BLaER1 treated with 17β-estradiol and CSF1 and Interleukin-3, amounts not matched to agents 10 nM and 100 nM (cell line): ENCODE results near the gene CSPG4.
"Not testable (repeated sequence)": the region's sequence is repeated elsewhere in the genome, so short reads cannot be mapped to it uniquely, and the experiment has no call there.

Experiments
- H3K27ac ChIP-seq, 11 experiments: shearing (Covaris generic); formaldehyde crosslinking; 2 replicates each; pipeline ENCODE4 v1.8.1; 2022
- H3K27me3 ChIP-seq, 11 experiments: shearing (Covaris generic); formaldehyde crosslinking; 2 replicates each; pipeline ENCODE4 v1.8.1; 2022
- H3K36me3 ChIP-seq, 11 experiments: shearing (Covaris generic); formaldehyde crosslinking; 2 replicates each; pipeline ENCODE4 v1.8.1; 2022
- H3K4me1 ChIP-seq, 10 experiments: shearing (Covaris generic); formaldehyde crosslinking; 2 replicates each; pipeline ENCODE4 v1.8.1; 2022
- H3K4me2 ChIP-seq, 11 experiments: shearing (Covaris generic); formaldehyde crosslinking; 2 replicates each; pipeline ENCODE4 v1.8.1; 2022
- H3K4me3 ChIP-seq, 10 experiments: shearing (Covaris generic); formaldehyde crosslinking; 2 replicates each; pipeline ENCODE4 v1.8.1; 2022
- H3K9ac ChIP-seq, 11 experiments: shearing (Covaris generic); formaldehyde crosslinking; 2 replicates each; pipeline ENCODE4 v1.8.1; 2022
- H3K9me3 ChIP-seq, 11 experiments: shearing (Covaris generic); formaldehyde crosslinking; replicated peaks in 1 of 11; 2 replicates each; pipeline ENCODE4 v1.8.1; 2022
- H4K20me1 ChIP-seq, 11 experiments: shearing (Covaris generic); formaldehyde crosslinking; 2 replicates each; pipeline ENCODE4 v1.8.1; 2022
- Cebpa-rat ChIP-seq, 11 experiments: shearing (Covaris generic); IDR thresholded peaks; 2 replicates each; pipeline ENCODE4 v1.8.1; 2022

CSPG4 gene

DNA sequence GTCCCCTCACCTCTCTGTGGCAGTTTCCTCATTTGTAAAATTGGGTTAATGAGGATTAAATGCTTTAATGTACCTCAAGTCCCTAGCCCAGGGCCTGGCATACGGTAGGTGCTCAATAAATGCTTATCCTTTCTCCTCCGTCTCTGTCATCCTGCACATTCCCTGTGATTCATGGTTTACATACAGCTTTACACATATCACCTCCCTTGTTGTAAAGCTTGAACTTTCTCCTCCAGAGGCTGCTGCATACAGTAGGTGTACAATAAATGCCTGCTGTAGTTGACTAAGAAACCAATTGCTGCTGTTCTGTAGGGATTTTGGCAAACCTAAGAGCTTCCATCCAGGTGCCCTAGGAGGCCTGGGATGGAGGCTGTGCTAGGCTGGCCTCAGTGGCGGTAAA lies 1.5 kb upstream of the CSPG4 start:
- H4K20me1 ChIP-seq, result no peaks in the 10 kb centered on the region
- no peaks in the 10 kb centered on the region for H3K9me3 ChIP-seq
- peaks cover 15 to 22% (median 18%) of the 10 kb centered on the region in 11 experiments for H3K27me3 ChIP-seq
- peaks cover 10 to 40% (median 17%) of the 10 kb centered on the region in 10 experiments for H3K4me1 ChIP-seq
- H3K36me3 ChIP-seq, result no peaks in the 10 kb centered on the region
- TF ChIP-seq Cebpa-rat (IDR thresholded peaks at IDR 0.05), result no peak
- no peak overlapping the region for H3K27ac ChIP-seq
- H3K4me3 ChIP-seq, result no peak overlapping the region
- H3K9ac ChIP-seq, result no peak overlapping the region
- no peak overlapping the region for H3K4me2 ChIP-seq

DNA sequence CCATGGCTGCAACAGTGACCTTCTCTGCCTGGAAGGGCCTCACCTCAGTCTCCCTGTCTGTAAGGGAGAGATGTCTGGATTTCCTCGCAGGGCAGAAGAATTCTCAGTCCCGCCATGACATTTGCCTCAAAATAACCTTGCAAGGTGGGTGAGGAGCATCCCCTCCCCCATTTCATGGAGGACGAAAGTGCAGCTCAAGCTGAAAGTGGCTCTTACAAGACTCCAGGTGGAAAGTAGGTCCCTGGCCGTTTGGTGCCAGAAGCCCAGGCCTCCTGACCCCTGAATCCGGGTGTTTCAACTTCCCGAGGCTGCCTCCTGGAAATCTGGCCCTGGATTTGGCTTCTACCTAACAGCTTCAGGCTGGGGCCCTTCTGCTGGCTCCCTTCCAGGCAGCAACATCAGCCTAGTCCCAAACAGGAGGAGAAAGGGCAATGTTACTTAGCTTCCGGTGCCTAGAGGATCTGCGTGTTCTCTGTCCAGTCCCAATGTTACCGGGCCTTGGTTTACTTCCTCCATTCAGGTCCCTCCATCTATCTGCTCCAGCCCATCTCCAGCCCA lies 769 bp upstream of the CSPG4 start:
- Histone ChIP-seq H3K4me1 (peaks cover 18 to 43% (median 25%) of the 10 kb centered on the region in 10 experiments), H3K4me3 (no peak overlapping the region), H3K9ac (no peak overlapping the region; a peak in 1 of 22 replicates), H3K27me3 (peaks cover 15 to 22% (median 18%) of the 10 kb centered on the region in 11 experiments), H3K36me3 (no peaks in the 10 kb centered on the region), H4K20me1 (no peaks in the 10 kb centered on the region), H3K4me2 (peak overlapping the region in 9 of 11 experiments; percentile 16 to 56 (median 50); a peak in 8 of 22 replicates), H3K27ac (no peak overlapping the region), H3K9me3 (no peaks in the 10 kb centered on the region)
- no peak for TF ChIP-seq Cebpa-rat (IDR thresholded peaks at IDR 0.05)

DNA sequence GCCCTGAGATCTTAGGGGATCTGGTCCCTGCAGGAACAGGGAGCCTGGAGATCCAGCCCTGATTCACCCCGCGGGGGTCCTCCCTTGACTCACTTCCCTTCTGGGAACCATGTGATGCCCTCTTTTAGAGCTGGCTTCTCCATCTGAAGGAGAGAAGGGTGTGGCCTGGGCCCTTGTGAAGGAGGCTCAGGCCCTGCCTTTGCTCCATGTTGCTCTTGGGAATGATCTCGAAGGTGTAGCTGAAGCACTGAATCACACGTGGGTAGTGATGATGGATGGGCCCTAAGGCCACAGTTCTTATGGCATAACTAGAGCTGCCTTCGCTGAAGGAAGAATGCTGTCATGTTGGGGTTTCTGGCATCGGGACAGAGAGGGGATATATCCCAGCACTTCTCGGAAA lies 1.2 kb downstream of the CSPG4 start:
- H3K4me2 ChIP-seq, result peak overlapping the region in 6 of 11 experiments; percentile 44 to 67 (median 59); a peak in 10 of 22 replicates
- peaks cover 15 to 22% (median 18%) of the 10 kb centered on the region in 11 experiments for H3K27me3 ChIP-seq
- not testable (repeated sequence) for H4K20me1 ChIP-seq, H3K9me3 ChIP-seq, H3K9ac ChIP-seq, H3K4me3 ChIP-seq, H3K36me3 ChIP-seq, H3K27ac ChIP-seq
- H3K4me1 ChIP-seq, result peaks cover 32 to 46% (median 35%) of the 10 kb centered on the region in 10 experiments

DNA sequence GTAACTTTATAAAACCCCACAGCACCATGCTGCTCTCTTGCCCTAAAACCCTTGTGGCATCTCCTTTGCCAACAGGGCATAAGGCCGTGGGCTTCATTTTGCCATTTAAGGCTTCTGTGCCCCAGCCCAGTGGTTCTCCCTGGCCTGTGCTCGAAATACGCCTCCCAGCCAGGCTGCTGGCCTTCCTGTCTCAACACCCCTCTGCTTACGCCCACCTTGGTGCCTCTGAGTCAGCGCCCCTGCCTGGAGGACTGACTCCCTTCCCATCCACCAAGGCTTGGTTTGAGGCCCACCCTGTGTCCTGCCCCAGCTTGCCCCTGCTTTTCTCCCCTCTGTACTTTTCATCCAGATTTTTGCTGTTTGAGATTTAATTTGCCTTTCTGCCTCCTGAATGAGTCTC lies 1.8 kb downstream of the CSPG4 start:
- not testable (repeated sequence) for H4K20me1 ChIP-seq, H3K4me3 ChIP-seq, H3K27ac ChIP-seq, H3K36me3 ChIP-seq, H3K9me3 ChIP-seq, H3K4me2 ChIP-seq, H3K9ac ChIP-seq
- peaks cover 15 to 22% (median 18%) of the 10 kb centered on the region in 11 experiments for H3K27me3 ChIP-seq
- H3K4me1 ChIP-seq, result peaks cover 38 to 52% (median 41%) of the 10 kb centered on the region in 10 experiments

DNA sequence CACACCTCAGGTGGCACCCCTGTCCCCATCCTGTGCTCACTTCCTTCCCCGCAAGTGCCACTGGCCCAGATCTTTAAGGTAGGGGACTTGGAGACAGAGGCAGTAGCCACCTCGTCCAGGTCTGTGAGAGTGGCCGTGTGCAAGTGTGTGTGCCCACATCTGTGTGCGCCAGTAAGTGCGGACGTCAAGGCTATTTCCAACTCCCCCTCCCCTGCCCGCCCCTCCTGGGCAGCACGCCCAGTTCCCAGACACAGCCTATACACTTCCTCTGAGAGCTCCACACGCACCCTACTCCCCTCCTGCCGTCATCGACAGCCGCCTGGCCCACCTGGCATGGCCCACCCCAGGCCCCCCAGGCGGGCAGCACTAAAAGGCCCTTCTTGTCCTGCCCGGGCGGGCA lies 3.2 kb downstream of the CSPG4 start:
- not testable (repeated sequence) for H3K4me3 ChIP-seq, H4K20me1 ChIP-seq, H3K27ac ChIP-seq, H3K9me3 ChIP-seq, H3K36me3 ChIP-seq, H3K9ac ChIP-seq
- Histone ChIP-seq H3K27me3 (peaks cover 15 to 22% (median 18%) of the 10 kb centered on the region in 11 experiments), H3K4me1 (peaks cover 46 to 66% (median 56%) of the 10 kb centered on the region in 10 experiments), H3K4me2 (peak overlapping the region; percentile 35 to 60 (median 50); a peak in 21 of 22 replicates)

DNA sequence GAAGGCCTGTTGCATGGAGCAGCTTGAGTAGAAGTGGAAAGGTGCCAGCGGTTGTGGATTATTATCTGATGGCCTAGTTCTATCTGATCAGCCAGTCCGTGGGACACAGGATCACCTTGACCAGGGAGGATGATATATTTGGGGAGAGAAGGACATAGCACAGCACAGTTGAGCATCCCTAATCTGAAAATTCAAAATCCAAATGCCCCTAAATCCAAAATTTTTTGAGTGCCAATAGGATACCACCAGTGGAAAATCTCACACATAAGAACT lies 6.0 kb downstream of the CSPG4 start:
- no peaks in the 10 kb centered on the region for H3K27me3 ChIP-seq
- peak overlapping the region; percentile 62 to 89 (median 77); a peak in 20 of 22 replicates for H3K4me2 ChIP-seq
- no peak for TF ChIP-seq Cebpa-rat (IDR thresholded peaks at IDR 0.05)

DNA sequence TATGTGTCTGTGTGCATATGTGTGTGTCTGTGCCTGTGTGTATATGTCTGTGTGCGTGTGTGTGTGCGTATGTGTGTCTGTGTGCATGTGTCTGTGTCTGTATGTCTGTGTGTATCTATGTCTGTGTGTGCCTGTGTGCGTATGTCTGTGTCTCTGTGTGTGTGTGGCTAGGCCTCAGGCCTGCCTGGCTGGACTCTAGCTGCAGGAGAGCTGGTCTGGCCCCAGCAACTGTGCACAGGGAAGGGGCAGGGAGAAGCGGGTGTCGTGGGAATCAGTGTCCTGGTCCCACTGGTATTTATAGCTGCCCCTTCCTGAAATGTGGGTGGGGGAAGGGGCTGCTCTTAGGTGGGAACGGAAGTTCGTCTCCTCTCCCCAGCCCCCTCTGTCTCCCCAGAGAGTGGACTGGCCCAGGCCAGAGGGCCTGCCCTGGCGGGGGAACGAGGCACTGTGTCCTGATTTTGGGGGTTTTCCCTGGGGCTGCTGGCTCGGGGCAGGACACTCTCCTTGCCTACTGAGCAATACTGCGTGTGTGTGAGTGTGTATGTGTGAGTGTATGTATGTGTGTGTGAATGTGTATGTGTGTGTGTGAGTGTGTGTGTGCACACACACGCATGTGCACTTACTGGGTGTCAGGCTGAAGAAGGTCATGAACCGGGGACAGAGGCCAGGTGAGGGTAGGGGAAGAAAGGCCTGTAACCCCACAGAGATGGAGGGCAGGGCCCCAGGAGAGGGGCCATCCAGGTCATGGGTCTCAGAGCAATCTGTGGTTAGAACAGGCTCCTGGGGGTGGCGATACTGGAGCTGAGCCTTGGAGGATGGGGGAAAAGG lies 6.6 kb downstream of the CSPG4 start:
- Histone ChIP-seq H3K9me3 (no peaks in the 10 kb centered on the region), H3K4me2 (peak overlapping the region; percentile 62 to 89 (median 77)), H3K27me3 (no peaks in the 10 kb centered on the region)

More for the DNA sequence above, 6.0 kb downstream of the CSPG4 start:
- H3K9me3 ChIP-seq, result no peaks in the 10 kb centered on the region
- H3K4me1 ChIP-seq, result peaks cover 51 to 73% (median 68%) of the 10 kb centered on the region in 10 experiments
- H3K4me3 ChIP-seq, result no peak overlapping the region
- peak overlapping the region in 3 of 11 experiments; percentile 47 to 70 (median 56); a peak in 2 of 22 replicates for H3K9ac ChIP-seq
- H3K27ac ChIP-seq, result peak overlapping the region in 5 of 11 experiments; percentile 54 to 88 (median 84); a peak in 5 of 22 replicates
- H3K36me3 ChIP-seq, result no peaks in the 10 kb centered on the region
- H4K20me1 ChIP-seq, result no peaks in the 10 kb centered on the region

DNA sequence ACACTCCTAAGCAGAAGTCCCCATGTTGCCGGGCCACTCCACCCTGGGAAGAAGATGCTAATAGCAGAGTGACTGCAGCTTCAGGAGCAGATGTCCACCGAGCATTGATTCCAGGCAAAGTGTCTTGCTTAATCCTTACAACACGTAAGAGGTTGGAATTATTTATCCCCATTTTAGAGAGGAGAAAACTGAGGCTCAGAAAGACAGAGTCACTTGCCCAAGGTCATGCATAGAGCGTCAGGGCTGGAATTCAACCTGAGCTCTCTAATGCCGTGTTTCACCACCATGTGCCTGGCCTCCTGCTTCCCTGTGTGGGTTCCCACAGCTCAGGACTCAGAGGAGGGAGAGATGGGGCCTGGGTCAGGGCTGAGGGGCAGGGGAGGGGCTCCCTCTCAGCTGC lies 7.3 kb downstream of the CSPG4 start:
- not testable (repeated sequence) for H3K9me3 ChIP-seq, H3K27me3 ChIP-seq, H4K20me1 ChIP-seq, H3K36me3 ChIP-seq, H3K4me3 ChIP-seq
- H3K27ac ChIP-seq, result peak overlapping the region in 9 of 11 experiments; percentile 71 to 88 (median 82); a peak in 15 of 22 replicates
- peaks cover 60 to 82% (median 79%) of the 10 kb centered on the region in 10 experiments for H3K4me1 ChIP-seq
- peak overlapping the region in 9 of 11 experiments; percentile 43 to 76 (median 70); a peak in 10 of 22 replicates for H3K9ac ChIP-seq
- H3K4me2 ChIP-seq, result peak overlapping the region; percentile 62 to 89 (median 77)

More for the DNA sequence above, 6.6 kb downstream of the CSPG4 start:
- peak overlapping the region in 10 of 11 experiments; percentile 49 to 88 (median 62); a peak in 20 of 22 replicates for H3K27ac ChIP-seq
- H4K20me1 ChIP-seq, result no peaks in the 10 kb centered on the region
- no peak for TF ChIP-seq Cebpa-rat (IDR thresholded peaks at IDR 0.05)
- H3K4me3 ChIP-seq, result no peak overlapping the region
- peak overlapping the region; percentile 18 to 71 (median 56); a peak in 19 of 22 replicates for H3K9ac ChIP-seq
- peaks cover 53 to 75% (median 72%) of the 10 kb centered on the region in 10 experiments for H3K4me1 ChIP-seq
- no peaks in the 10 kb centered on the region for H3K36me3 ChIP-seq

DNA sequence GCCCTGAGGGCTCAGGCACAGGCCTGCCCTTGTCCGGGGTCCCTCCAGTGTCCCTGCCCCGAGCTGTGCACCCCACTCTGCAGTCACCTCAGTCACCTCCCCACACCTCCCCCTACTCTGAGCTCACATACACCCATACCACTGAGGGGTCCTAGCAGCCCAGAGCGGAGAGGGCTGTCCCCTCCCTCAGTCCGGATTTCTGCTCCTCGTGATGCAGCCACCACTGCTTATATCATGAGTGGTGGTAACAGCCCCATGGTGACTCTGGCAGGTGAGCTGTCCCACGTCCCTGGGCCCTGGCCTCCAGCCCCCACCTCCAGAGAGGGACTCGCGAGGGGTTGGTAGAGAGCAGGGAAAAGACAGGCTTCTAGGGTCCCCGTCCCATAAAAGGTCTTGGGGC lies 8.0 kb downstream of the CSPG4 start:
- H3K36me3 ChIP-seq, result no peaks in the 10 kb centered on the region
- H4K20me1 ChIP-seq, result peaks cover 0 to 3% (median 0%) of the 10 kb centered on the region in 11 experiments; a peak in 2 of 22 replicates
- H3K9me3 ChIP-seq, result no peaks in the 10 kb centered on the region
- peak overlapping the region; percentile 44 to 89 (median 77) for H3K4me2 ChIP-seq
- no peaks in the 10 kb centered on the region for H3K27me3 ChIP-seq
- H3K27ac ChIP-seq, result peak overlapping the region in 10 of 11 experiments; percentile 49 to 88 (median 82); a peak in 20 of 22 replicates
- H3K4me1 ChIP-seq, result peaks cover 67 to 85% (median 83%) of the 10 kb centered on the region in 10 experiments
- no peak overlapping the region for H3K4me3 ChIP-seq
- no peak for TF ChIP-seq Cebpa-rat (IDR thresholded peaks at IDR 0.05)
- peak overlapping the region; percentile 34 to 76 (median 64); a peak in 18 of 22 replicates for H3K9ac ChIP-seq
